NCI-H2107 (cell line): Measurements from ENCODE around the gene HNRNPLL.

ENCODE experiments used
- DNase-seq: peaks from one replicate; lab custom pipeline; 2025; lab: John Stamatoyannopoulos, UW

The HNRNPLL gene

GRCh38 chr2:38527338-38528007 lies 75.3 kb downstream of the HNRNPLL start:
- DNase-seq: no peak

- no peak for DNase-seq
These were observed 76.5 kb downstream of the HNRNPLL start for GRCh38 chr2:38526195-38526594.

- DNase-seq: no peak
These were observed 78.1 kb downstream of the HNRNPLL start for GRCh38 chr2:38524580-38524979.

- DNase-seq: no peak
These were observed 78.8 kb downstream of the HNRNPLL start for GRCh38 chr2:38523728-38524437.

GRCh38 chr2:38522754-38523349 lies 79.9 kb downstream of the HNRNPLL start:
- no peak for DNase-seq

- no peak for DNase-seq
These were observed 80.9 kb downstream of the HNRNPLL start for GRCh38 chr2:38521835-38522234.

GRCh38 chr2:38517284-38517683 lies 85.4 kb downstream of the HNRNPLL start:
- DNase-seq: no peak

GRCh38 chr2:38516526-38516925 lies 86.2 kb downstream of the HNRNPLL start:
- no peak for DNase-seq

GRCh38 chr2:38516122-38516521 lies 86.6 kb downstream of the HNRNPLL start:
- DNase-seq: no peak

- DNase-seq: no peak
These were observed 87.3 kb downstream of the HNRNPLL start for GRCh38 chr2:38515155-38516074.

- no peak for DNase-seq
These were observed 88.0 kb downstream of the HNRNPLL start for GRCh38 chr2:38514603-38515154.

- DNase-seq: no peak
These were observed 90.5 kb downstream of the HNRNPLL start for GRCh38 chr2:38512211-38512610.
